Amygdala (tissue), 56 donors: ENCODE data around the gene SLC6A11.

Source experiments
- DNase-seq, 56 donors: peaks; one replicate each; lab custom pipeline; 2025; lab: John Stamatoyannopoulos, UW

Gene SLC6A11

GRCh38 chr3:10816019-10816862, at the start of gene SLC6A11:
Gene SLC6A11 (plus strand): TSS chr3:10816228. CDS start chr3:10816266, 38 bp downstream.
- peak in 18 of 56 donors; percentile 3 to 56 (median 24) for DNase-seq

GRCh38 chr3:10768708-10769394, 47.2 kb upstream of the SLC6A11 start:
- no peak for DNase-seq

DNA sequence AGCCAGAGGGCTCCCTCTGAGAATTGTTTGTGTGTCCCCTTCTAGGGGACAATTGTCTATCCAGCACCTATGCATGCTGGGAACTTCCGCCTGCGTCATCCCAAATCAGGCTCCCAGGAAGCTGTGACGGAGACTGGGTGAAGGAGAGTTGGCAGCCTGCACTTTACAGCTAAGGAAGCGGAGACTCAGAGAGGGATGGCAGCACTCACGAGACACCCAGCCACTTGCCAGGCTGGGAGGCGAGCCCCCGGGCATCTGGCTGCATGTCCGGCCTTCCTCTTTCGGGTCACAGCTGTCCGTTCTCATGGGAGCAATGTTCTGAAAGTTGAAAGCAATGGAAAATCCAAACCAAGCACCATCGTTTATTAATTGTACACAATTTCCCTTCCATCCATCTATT, 45.5 kb upstream of the SLC6A11 start:
- no peak for DNase-seq

DNA sequence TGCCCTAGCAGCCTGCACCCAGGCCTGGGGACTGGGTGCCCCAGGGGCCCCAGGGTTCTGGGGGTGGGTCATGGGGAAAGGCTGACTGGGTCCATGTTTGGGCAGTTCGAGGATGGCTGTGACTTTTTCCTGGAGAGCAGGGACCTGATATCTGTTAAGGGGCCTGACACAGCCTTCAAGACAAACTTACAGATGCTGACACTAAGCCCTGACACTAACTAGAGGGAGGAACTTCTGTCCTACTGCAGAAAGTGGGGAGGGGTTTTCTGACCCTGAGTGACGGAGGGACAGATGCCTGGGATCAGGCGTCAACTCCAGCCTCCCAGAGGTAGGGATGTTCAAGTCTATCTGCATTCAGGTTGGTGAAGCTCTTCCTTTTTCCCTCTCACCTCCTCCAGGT, 45.0 kb upstream of the SLC6A11 start:
- DNase-seq = no peak

GRCh38 chr3:10771486-10772270, 44.4 kb upstream of the SLC6A11 start:
- no peak for DNase-seq

DNA sequence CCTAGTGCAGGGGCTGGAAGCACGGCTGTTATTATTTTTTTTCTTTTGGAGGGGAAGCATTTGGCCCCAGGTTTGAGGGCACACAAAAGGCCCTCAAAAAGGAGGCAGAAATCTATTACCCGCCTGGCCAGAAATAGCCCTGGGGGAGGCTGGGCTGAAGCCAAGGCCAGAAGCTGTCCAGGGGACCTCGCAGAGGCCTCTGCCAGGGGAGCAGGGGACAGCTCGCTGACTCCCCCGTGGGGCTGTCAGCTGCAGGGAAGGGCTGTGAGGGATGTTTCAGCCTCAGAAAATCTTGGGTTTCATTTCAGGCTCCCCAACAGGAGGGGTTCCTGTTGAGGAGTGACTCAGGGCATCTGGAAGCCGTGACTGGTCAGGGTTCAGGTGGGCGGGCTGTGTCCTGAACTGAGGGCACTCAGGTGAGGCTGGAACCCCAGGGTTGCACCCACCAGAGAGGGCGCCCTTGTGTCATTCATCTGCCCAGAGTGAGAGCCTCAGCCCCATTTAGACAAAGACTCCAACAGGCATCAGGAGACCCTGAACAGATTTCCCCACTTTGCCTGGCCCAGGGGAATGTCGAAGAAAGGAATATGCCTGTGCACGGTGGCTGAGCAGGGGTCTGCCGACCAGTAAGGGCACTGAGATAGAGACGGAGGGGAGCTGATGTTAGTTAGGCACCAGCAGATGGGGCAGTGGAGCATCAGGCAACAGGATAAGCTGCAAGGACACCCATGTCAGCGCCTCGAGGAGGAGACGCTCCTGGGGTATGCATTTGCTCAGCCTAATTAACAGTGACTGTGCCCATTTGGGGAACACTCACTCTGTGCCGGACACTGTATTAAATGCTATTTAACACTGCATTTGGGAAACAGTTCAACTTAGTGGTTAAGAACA, 43.5 kb upstream of the SLC6A11 start:
- DNase-seq = peak in 2 of 56 donors; percentile 17 to 31

GRCh38 chr3:10774129-10774670, 41.8 kb upstream of the SLC6A11 start:
- no peak for DNase-seq

DNA sequence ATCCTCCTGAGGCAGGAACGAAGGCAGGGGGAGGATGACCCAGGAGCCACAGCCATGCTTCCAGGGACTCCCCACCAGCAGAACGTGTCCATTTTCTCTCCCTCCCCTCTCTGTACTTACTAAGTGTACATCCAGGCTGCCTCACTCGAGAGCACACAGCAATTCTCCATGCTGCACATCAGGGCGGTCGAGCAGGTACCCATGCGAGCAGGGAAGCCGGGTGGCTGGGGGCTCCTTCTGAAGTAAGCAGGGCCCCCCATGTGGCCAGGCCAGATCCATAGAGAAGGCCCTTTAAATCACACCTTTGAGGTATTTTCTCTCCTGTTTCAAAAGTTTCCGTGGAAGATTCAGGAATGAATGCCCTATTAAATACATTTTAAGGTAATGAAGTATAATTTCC, 41.2 kb upstream of the SLC6A11 start:
- no peak for DNase-seq

GRCh38 chr3:10775259-10775658, 40.8 kb upstream of the SLC6A11 start:
- no peak for DNase-seq

- DNase-seq = no peak
Observed at GRCh38 chr3:10775828-10776227, 40.2 kb upstream of the SLC6A11 start.

- no peak for DNase-seq
Observed at GRCh38 chr3:10777627-10778026, 38.4 kb upstream of the SLC6A11 start.

GRCh38 chr3:10778492-10779292, 37.3 kb upstream of the SLC6A11 start:
- DNase-seq = no peak

GRCh38 chr3:10779293-10779805, 36.7 kb upstream of the SLC6A11 start:
- DNase-seq = no peak

GRCh38 chr3:10780243-10780642, 35.8 kb upstream of the SLC6A11 start:
- no peak for DNase-seq

GRCh38 chr3:10780922-10781321, 35.1 kb upstream of the SLC6A11 start:
- DNase-seq = no peak

GRCh38 chr3:10781981-10782380, 34.0 kb upstream of the SLC6A11 start:
- DNase-seq = no peak

DNA sequence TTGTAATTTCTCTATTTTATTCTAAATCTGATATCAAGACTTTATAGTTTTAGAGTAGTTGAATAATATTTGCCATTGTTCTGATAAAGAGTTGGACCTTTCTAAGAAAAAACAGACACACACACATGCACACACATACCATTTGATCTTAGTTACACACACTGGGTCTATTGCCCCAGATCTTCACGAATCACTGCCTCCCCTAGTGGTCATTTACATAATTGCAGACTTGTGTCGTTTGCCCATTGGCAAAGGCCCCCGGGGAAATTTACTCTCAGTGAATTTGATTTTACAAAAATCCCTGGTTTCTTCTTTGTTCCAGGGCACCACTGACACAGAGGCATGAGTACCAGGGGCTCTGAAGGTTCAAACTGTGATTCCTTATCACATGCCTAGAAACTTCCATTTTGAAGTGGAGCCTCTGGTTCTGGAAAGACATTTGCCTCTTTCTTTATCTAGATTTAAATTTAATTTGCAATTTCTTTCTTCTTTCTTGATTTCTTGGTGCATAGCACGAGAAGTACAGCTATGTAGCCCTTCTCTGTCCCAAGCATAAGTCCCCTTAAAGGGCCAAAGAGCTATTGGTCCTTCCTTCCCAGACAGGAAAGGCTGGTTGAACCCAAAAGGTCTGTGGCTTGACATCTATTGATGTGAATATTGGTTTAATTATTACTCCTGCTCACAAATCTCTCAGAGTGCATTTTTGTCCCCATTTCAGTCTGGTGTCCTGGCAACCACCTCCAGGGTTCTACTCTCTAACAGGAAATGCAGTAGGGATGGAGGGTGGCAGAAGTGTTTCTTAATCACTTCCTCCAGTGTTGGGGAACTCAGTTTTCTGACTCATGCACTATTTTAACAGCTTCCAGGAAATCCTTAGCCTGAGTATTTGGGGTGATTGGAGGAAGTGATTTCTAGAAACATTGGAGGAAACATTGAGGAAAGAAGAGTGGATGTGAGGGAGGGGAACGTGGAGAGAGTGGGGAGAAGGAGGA, 32.4 kb upstream of the SLC6A11 start:
- peak in 6 of 56 donors; percentile 6 to 46 (median 20) for DNase-seq
